ENCODE data around the gene CENPE.
"Not testable (repeated sequence)": the region's sequence is repeated elsewhere in the genome, so short reads cannot be mapped to it uniquely, and the experiment has no call there.

CENPE gene

GRCh38 chr4:103198111-103198765, at the start of gene CENPE:
Gene CENPE (minus strand): TSS chr4:103198343. CDS start chr4:103198319, 24 bp downstream.
- DNase-seq, result peak; percentile 91

- no peak for DNase-seq
Observed at GRCh38 chr4:103244251-103244650, 46.1 kb upstream of the CENPE start.

DNA sequence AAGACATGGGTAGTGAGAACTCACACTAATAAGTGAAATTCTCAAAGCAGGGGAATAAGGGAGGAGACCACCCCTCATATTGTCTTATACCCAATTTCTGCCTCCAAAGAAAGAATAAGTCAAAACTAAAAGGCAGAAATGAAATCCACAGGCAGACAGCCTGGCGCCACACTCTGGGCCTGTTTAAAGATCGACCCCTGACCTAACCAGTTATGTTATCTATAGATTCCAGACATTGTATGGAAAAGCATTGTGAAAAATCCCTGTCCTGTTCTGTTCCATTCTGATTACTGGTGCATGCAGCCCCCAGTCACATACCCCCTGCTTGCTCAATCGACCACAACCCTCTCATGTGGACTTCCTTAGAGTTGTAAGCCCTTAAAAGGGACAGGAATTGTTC, 32.8 kb upstream of the CENPE start:
- DNase-seq, result not testable (repeated sequence)

GRCh38 chr4:103223556-103223955, 25.4 kb upstream of the CENPE start:
- not testable (repeated sequence) for DNase-seq

GRCh38 chr4:103207673-103208072, 9.5 kb upstream of the CENPE start:
- DNase-seq, result no peak

GRCh38 chr4:103204111-103204510, 6.0 kb upstream of the CENPE start:
- DNase-seq, result no peak

DNA sequence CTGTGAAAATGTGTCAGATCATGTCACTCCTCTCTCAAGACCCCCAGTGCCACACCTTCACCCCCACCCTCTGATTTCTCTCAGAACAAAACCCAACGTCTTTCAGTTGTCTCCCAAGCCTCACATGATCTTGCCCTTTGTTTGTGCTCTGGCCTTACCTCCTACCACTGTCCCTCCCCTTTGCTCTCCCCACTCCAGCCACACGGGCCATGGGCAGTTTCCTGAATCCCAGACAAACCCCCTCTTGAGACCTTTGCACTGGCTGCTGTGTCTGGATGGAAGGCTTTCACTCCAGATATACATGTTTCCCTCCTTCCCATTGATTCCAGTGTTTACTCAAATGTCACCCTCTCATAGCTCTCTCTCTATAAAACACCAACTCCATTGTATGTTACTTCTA, 3.6 kb upstream of the CENPE start:
- no peak for DNase-seq

- no peak for DNase-seq
Observed at GRCh38 chr4:103201253-103201652, 3.1 kb upstream of the CENPE start.

DNA sequence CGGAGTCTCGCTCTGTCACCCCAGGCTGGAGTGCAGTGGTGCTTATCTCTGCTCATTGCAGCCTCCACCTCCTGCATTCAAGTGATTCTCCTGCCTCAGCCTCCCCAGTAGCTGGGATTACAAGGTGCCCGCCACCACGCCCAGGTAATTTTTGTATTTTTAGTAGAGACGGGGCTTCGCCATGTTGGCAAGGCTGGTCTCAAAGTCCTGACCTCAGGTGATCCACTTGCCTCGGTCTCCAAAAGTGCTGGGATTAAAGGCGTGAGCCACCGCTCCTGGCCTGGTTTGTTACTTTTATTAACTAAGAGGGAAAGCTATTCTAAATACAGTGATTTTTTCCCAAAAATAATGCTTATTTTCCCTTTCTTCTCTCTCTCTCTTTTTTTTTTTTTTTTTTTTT, 866 bp upstream of the CENPE start:
- DNase-seq, result no peak

DNA sequence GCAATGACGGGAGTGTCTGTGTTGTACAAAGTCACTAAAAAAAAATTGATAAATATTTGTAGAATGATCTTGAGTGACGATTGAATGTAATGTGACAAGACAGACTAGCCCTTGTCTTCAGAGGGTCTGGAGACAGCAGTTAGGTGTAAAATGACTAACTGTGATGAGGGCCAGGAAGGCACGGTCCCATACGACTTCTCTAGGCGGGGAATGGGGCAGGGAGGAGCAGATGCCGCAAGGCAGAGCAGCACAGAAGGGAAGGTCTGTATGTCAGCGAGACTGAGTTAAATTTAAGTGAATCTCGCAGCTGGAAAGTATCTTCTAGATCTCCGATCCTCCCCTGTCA, 405 bp downstream of the CENPE start:
- DNase-seq, result peak; percentile 34

DNA sequence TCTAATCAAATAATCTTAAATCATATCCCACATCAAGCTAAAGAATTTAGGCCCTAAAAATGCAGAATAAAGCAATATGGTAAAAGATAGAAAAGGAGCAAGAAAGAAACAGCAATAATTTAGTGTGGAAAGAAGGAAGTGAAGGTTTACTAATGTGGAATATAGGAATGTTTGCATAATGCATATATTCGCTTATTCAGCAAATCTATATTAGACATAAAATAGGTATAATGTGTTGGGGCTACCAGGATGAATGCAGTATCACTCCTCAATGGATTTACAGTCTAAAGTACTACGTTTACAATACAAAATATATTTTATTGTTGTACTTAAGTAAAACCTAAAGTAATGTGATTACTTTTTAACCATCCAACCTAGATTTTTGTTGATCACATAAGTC, 4.7 kb downstream of the CENPE start:
- DNase-seq, result no peak

GRCh38 chr4:103171006-103171405, 27.1 kb downstream of the CENPE start:
- no peak for DNase-seq

DNA sequence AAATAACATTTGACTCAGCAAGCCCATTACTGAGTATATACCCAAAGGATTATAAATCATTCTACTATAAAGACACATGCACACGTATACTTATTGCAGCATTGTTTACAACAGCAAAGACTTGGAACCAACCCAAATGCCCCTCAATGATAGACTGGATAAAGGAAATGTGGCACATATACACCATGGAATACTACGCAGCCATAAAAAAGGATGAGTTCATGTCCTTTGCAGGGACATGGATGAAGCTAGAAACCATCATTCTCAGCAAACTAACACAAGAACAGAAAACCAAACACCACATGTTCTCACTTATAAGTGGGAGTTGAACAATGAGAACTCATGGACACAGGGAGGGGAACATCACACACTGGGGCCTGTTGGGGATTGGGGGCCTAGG, 28.4 kb downstream of the CENPE start:
- DNase-seq, result not testable (repeated sequence)

GRCh38 chr4:103168993-103169392, 29.1 kb downstream of the CENPE start:
- DNase-seq, result no peak

- DNase-seq, result no peak
Observed at GRCh38 chr4:103162176-103162575, 36.0 kb downstream of the CENPE start.

DNA sequence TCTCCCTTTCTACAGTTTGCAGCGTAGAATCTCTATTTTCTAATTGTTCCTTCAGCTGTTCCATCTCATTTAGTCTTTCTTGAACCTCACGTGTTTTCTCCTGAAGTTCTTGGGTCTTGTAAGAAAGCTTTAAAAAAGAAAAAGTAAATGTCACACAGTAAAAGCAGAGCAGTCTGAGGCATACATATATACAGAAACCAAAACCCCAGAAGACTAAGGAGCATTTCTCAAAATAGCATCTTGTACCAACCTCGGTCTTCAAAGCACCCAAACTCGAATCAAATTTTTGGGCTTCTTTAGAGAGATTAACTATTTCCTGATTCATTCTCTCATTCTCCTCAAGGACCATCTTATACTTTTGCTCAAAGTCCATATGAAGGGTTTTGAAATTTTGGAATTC, 39.4 kb downstream of the CENPE start:
- no peak for DNase-seq

DNA sequence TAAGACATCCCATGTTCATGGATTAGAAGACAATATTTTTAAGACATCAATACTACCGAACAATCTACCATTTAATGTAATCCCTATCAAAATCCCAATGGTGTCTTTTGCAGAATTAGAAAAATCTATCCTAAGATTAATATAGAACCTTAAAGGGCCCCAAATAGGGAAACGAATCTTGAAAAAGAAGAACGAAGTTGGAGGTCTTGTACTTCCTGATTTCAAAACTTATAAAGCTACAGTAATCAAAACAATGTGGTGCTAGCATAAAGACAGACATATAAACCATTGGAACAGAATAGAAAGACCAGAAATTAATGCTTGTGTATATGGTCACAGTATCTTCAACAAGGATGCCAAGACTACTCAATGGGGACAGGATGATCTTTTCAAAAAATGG, 42.0 kb downstream of the CENPE start:
- no peak for DNase-seq

- no peak for DNase-seq
Observed at GRCh38 chr4:103152381-103152780, 45.8 kb downstream of the CENPE start.

GRCh38 chr4:103150677-103151076, 47.5 kb downstream of the CENPE start:
- DNase-seq, result no peak

DNA sequence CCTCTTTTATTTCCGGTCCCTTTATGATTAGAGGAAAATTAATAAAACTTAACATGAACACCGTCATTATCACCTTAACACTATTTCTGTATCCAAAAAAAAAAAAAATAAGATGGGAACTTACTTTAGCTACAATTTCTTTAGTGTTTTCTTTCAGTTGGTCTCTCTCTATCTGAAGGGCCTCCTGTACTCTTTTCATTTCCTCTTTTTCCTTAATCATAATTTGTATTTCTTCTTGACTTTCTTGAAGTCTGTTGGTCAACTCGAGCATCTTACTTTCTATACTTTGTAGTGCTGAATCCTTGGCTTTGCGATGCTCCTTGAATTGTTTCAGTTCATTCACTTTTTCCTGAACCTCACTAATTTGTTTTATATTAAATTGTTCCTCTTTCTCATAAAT, 53.2 kb downstream of the CENPE start:
- no peak for DNase-seq

- no peak for DNase-seq
Observed at GRCh38 chr4:103137446-103137827, 60.7 kb downstream of the CENPE start.

GRCh38 chr4:103136671-103137445, 61.3 kb downstream of the CENPE start:
- DNase-seq, result no peak

DNA sequence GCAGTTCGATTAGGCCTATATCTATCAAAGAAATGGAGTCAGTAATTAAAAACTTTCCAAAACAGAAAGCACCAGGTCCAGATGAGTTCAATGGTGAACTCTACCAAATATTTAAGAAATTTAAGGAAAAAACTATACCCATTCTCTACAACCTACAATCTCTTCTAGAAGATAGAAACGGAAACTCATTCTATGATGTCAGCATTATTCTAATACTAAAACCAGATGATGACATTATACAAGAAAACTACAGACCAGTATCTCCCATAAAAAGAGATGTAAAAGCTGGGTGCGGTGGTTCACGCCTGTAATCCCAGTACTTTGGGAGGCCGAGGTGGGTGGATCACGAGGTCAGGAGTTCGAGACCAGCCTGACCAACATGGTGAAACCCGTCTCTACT, 69.0 kb downstream of the CENPE start:
- DNase-seq, result no peak

DNA sequence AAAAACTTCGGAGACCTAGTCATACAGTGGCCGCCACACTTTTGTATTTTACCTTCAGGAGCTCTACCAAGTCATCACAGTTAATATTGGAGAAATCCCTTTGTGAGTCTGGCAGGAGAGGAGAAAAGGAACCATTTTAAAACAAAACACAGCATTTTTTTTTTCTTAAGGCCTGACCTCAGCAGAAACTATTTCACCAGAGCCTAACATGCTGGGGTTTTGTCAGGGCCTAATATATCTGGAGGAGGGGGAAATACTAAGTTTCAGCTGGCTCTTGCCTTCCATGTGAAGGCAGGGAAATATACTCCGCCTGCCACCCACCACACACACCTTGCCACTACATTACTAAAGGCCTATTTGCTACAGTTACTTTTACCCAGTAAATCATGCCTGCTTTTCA, 72.0 kb downstream of the CENPE start:
- no peak for DNase-seq

DNA sequence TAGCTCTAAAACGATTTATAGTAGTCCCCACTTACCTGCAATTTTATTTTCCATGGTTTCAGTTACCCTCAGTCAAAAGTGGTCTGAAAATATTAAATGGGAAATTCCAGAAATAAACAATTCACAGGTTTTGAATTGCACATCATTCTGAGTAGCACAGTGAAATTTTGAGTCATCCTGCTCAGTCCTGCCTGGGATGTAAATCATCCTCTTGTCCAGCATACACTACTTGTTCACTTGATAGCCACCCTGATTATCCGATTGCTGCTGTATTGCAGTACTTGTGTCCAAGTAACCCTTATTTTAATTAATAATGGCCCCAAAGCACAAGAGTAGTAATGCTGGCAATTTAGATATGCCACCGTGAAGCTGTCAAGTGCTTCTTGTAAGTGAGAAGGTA, 75.0 kb downstream of the CENPE start:
- no peak for DNase-seq

All from KG1 (cell line).